ENCODE measurements around the gene PRPF6. TPM values are rescaled to one million over a fixed set of nuclear protein-coding genes. Genes with fewer than 3 reads are reported as not detected.

Gene PRPF6
- total RNA-seq, 1 experiment from 2014 or later: 181 TPM

GRCh38 chr20:63957004-63957689 lies 23.8 kb upstream of the PRPF6 start:
- Mint-ChIP-seq H3K4me3 (ENCODE audit: unreplicated experiment) (peak overlapping the region; percentile 89), H3K27ac (ENCODE audit: unreplicated experiment) (peak overlapping the region; percentile 94), H3K36me3 (ENCODE audit: insufficient read depth, unreplicated experiment) (peaks cover 68% of the 10 kb centered on the region), H3K4me1 (ENCODE audit: low read depth, unreplicated experiment) (peaks cover 43% of the 10 kb centered on the region), H3K9me3 (ENCODE audit: unreplicated experiment) (no peaks in the 10 kb centered on the region), H3K27me3 (ENCODE audit: insufficient read depth, unreplicated experiment) (no peaks in the 10 kb centered on the region)
- Histone ChIP-seq H3K27me3 (replicated peaks; ENCODE audit: control insufficient read depth, insufficient read depth, low read length) (no peaks in the 10 kb centered on the region), H3K4me1 (peaks cover 22% of the 10 kb centered on the region), H3K4me3 (ENCODE audit: low read depth, low read length) (peak overlapping the region; percentile 58), H3K9me3 (no peaks in the 10 kb centered on the region), H3K36me3 (ENCODE audit: control insufficient read depth, insufficient read depth, low read length) (peaks cover 4% of the 10 kb centered on the region)
- peak; percentile 33 to 38 for TF ChIP-seq CTCF (IDR thresholded peaks at IDR 0.05; ENCODE audit: insufficient read depth in 1 of 2, low read depth in 1 of 2, low read length in 1 of 2, severe bottlenecking in 1 of 2, unreplicated experiment in 1 of 2)
- ChIA-PET CTCF (interaction anchor here (1.0 to 2.7 kb wide), 11 partner anchors 17 to 419 kb away, joined by 3 to 38 read pairs (median 5); partner anchors contain the start of genes ARFRP1, PRPF6, SAMD10 and TCEA2), POLR2A (interaction anchor here (0.5 to 2.0 kb wide), 16 partner anchors 16 to 436 kb away, joined by 3 to 17 read pairs (median 4); partner anchors contain the start of genes ARFRP1, OPRL1, PPDPF and PRPF6)
- intact Hi-C loops (cut with micrococcal nuclease; ENCODE audit: unreplicated experiment): loop anchor here (1.0 to 5.0 kb wide), 6 partner anchors 12 to 420 kb away; partner anchors contain the start of genes ARFRP1, DNAJC5, PTK6 and TPD52L2
- BruUV-seq (replicated peaks): TSS peak; percentile 2
- DNase-seq: peak; percentile 96 to 97

GRCh38 chr20:63957690-63958441 lies 23.1 kb upstream of the PRPF6 start:
- Histone ChIP-seq H3K4me3 (ENCODE audit: low read depth, low read length) (peak overlapping the region; percentile 58), H3K4me1 (peaks cover 22% of the 10 kb centered on the region), H3K36me3 (ENCODE audit: control insufficient read depth, insufficient read depth, low read length) (peaks cover 7% of the 10 kb centered on the region), H3K27me3 (replicated peaks; ENCODE audit: control insufficient read depth, insufficient read depth, low read length) (no peaks in the 10 kb centered on the region), H3K9me3 (no peaks in the 10 kb centered on the region)
- intact Hi-C loops (cut with micrococcal nuclease; ENCODE audit: unreplicated experiment): loop anchor here (1.0 to 5.0 kb wide), 6 partner anchors 11 to 421 kb away; partner anchors contain the start of genes ARFRP1, DNAJC5, PTK6 and TPD52L2
- no peak for TF ChIP-seq CTCF (IDR thresholded peaks at IDR 0.05; ENCODE audit: insufficient read depth in 1 of 2, low read depth in 1 of 2, low read length in 1 of 2, severe bottlenecking in 1 of 2, unreplicated experiment in 1 of 2)
- H3K27ac Mint-ChIP-seq (ENCODE audit: unreplicated experiment): peak overlapping the region; percentile 94
- peaks cover 43% of the 10 kb centered on the region for H3K4me1 Mint-ChIP-seq (ENCODE audit: low read depth, unreplicated experiment)
- BruUV-seq (replicated peaks): no TSS peak
- POLR2A ChIA-PET: interaction anchor here (0.5 to 2.0 kb wide), 19 partner anchors 16 to 437 kb away, joined by 3 to 17 read pairs (median 5); partner anchors contain the start of genes ARFRP1, OPRL1, PPDPF and PRPF6
- peak overlapping the region; percentile 89 for H3K4me3 Mint-ChIP-seq (ENCODE audit: unreplicated experiment)
- H3K9me3 Mint-ChIP-seq (ENCODE audit: unreplicated experiment): no peaks in the 10 kb centered on the region
- H3K27me3 Mint-ChIP-seq (ENCODE audit: insufficient read depth, unreplicated experiment): no peaks in the 10 kb centered on the region
- peaks cover 67% of the 10 kb centered on the region for H3K36me3 Mint-ChIP-seq (ENCODE audit: insufficient read depth, unreplicated experiment)
- peak; percentile 91 to 97 for DNase-seq
- CTCF ChIA-PET: interaction anchor here (0.6 to 2.7 kb wide), 15 partner anchors 16 to 685 kb away, joined by 3 to 38 read pairs (median 5); partner anchors contain the start of genes ARFRP1, PRPF6, SAMD10 and TCEA2

- CTCF ChIA-PET: interaction anchor here (0.6 kb wide), 1 partner anchor 15 kb away, joined by 3 read pairs; no protein-coding TSS in a partner anchor
- Histone ChIP-seq H3K36me3 (ENCODE audit: control insufficient read depth, insufficient read depth, low read length) (peaks cover 10% of the 10 kb centered on the region), H3K9me3 (no peaks in the 10 kb centered on the region), H3K4me1 (peaks cover 22% of the 10 kb centered on the region), H3K4me3 (ENCODE audit: low read depth, low read length) (no peak overlapping the region), H3K27me3 (replicated peaks; ENCODE audit: control insufficient read depth, insufficient read depth, low read length) (no peaks in the 10 kb centered on the region)
- Mint-ChIP-seq H3K9me3 (ENCODE audit: unreplicated experiment) (no peaks in the 10 kb centered on the region), H3K36me3 (ENCODE audit: insufficient read depth, unreplicated experiment) (peaks cover 67% of the 10 kb centered on the region), H3K27ac (ENCODE audit: unreplicated experiment) (peak overlapping the region; percentile 94), H3K27me3 (ENCODE audit: insufficient read depth, unreplicated experiment) (no peaks in the 10 kb centered on the region), H3K4me3 (ENCODE audit: unreplicated experiment) (peak overlapping the region; percentile 89), H3K4me1 (ENCODE audit: low read depth, unreplicated experiment) (peaks cover 40% of the 10 kb centered on the region)
- POLR2A ChIA-PET: interaction anchor here (0.6 kb wide), 1 partner anchor 29 kb away, joined by 3 read pairs; no protein-coding TSS in a partner anchor
- intact Hi-C loops (cut with micrococcal nuclease; ENCODE audit: unreplicated experiment): loop anchor here (5.0 kb wide), 1 partner anchor 421 kb away; the partner anchor contains the start of gene PTK6
- BruUV-seq (replicated peaks): no TSS peak
- no peak for DNase-seq
- TF ChIP-seq CTCF (IDR thresholded peaks at IDR 0.05; ENCODE audit: insufficient read depth in 1 of 2, low read depth in 1 of 2, low read length in 1 of 2, severe bottlenecking in 1 of 2, unreplicated experiment in 1 of 2): no peak
These were observed 22.5 kb upstream of the PRPF6 start for GRCh38 chr20:63958471-63958870.

All from Caco-2 (cell line).